K562 (cell line): ENCODE measurements around the gene MAP2K7. TPM values are rescaled to one million over a fixed set of nuclear protein-coding genes. Genes with fewer than 3 reads are reported as not detected.
A peak's percentile ranks its signal among the peaks of the same experiment; 100 is the strongest.

Experiments
- ATAC-seq: fragments of 200-7000 bp; cut with Tn5 transposase; 3 replicates; pipeline ENCODE4 v1.9.1; 2020; ENCODE audit warnings: moderate library complexity
- BruUV-seq: library from RNA; stranded (reverse); fragments of 400-500 nt; replicated peaks from 2 replicates; lab custom pipeline; 2021; lab: Mats Ljungman, UMichigan
- CTCF ChIA-PET: fragments of 300-600 bp; formaldehyde crosslinking; extraction: SDS; loops from one replicate; lab custom pipeline; 2021; ENCODE audit warnings: low intra/inter-chr PET ratio; lab: Yijun Ruan, JAX
- POLR2A ChIA-PET: fragments of 300-600, 350-650 bp; sonication (Branson Sonifier 250); formaldehyde crosslinking; extraction: SDS; loops from one replicate; lab custom pipeline; 2021; ENCODE audit warnings: antibody characterized with exemption, inconsistent platforms; lab: Yijun Ruan, JAX
- DNase-seq, 4 experiments: peaks; one replicate each; pipeline versions ENCODE4 v3.0.0 to v3.0.0-alpha.2; 2011 to 2018; ENCODE audit warnings: low spot score in 3 of 4, mixed read lengths in 3 of 4; ENCODE audit errors: extremely low read depth in 1 of 4
- FAIRE-seq: peaks from 2 replicates; lab custom pipeline; 2011; peaks lifted over from hg19 to GRCh38; lab: Jason Lieb, UNC
- H2AFZ ChIP-seq: 2 replicates; pipeline ENCODE4 v1.6.0; 2011; ENCODE audit warnings: low read depth, low read length, control low read depth, inconsistent platforms
- H3K27ac ChIP-seq: fragments of 200-600 bp; 3 replicates; pipeline ENCODE4 v1.8.0; 2011; ENCODE audit warnings: low read depth, mild to moderate bottlenecking, control low read depth, inconsistent platforms, low read length, moderate library complexity, mixed read lengths; ENCODE audit errors: extremely low read depth
- H3K27me3 ChIP-seq, 2 experiments: fragments of 300-600 bp in 1 of 2; 2 replicates in 1 of 2; 3 replicates in 1 of 2; pipeline versions ENCODE4 v1.6.0 to v1.8.0; 2011; ENCODE audit warnings: inconsistent platforms in 2 of 2, low read length in 2 of 2, mild to moderate bottlenecking in 1 of 2, mixed read lengths in 1 of 2, moderate library complexity in 1 of 2; ENCODE audit not compliant: control insufficient read depth in 2 of 2, insufficient read depth in 2 of 2
- H3K36me3 ChIP-seq: fragments of 300-600 bp; 3 replicates; pipeline ENCODE4 v1.8.0; 2011; ENCODE audit warnings: mild to moderate bottlenecking, low read length, inconsistent platforms; ENCODE audit not compliant: control insufficient read depth, insufficient read depth
- H3K4me1 ChIP-seq, 2 experiments: fragments of 200-600 bp in 1 of 2; replicated peaks in 1 of 2; 2 replicates in 1 of 2; 3 replicates in 1 of 2; pipeline versions ENCODE4 v1.5.1 to v1.8.0; 2011; ENCODE audit warnings: inconsistent platforms in 2 of 2, low read length in 2 of 2, mild to moderate bottlenecking in 1 of 2, mixed read lengths in 1 of 2, moderate library complexity in 1 of 2; ENCODE audit not compliant: control insufficient read depth in 2 of 2, insufficient read depth in 2 of 2
- H3K4me2 ChIP-seq: 2 replicates; pipeline ENCODE4 v1.6.1; 2011; ENCODE audit warnings: low read length, control low read depth, inconsistent platforms, mixed read lengths; ENCODE audit not compliant: insufficient read depth
- H3K4me3 ChIP-seq: fragments of 200-600 bp; sonication (generic), shearing (Covaris generic); 2 replicates; pipeline ENCODE4 v1.5.1; 2016; ENCODE audit warnings: control low read depth, inconsistent platforms
- H3K79me2 ChIP-seq: fragments of 200-600 bp; 3 replicates; pipeline ENCODE4 v1.8.0; 2011; ENCODE audit warnings: low read length, inconsistent platforms; ENCODE audit not compliant: control insufficient read depth, insufficient read depth
- H3K9ac ChIP-seq, 2 experiments: 2 replicates each; pipeline versions ENCODE4 v1.6.0 to v1.6.1; 2011; ENCODE audit warnings: low read depth in 2 of 2, low read length in 2 of 2, control low read depth in 1 of 2, inconsistent platforms in 1 of 2, mild to moderate bottlenecking in 1 of 2, mixed read lengths in 1 of 2; ENCODE audit not compliant: insufficient read depth in 1 of 2
- H3K9me1 ChIP-seq: one replicate; pipeline ENCODE4 v1.6.0; 2011; ENCODE audit warnings: inconsistent platforms, mild to moderate bottlenecking, low read length, moderate library complexity; ENCODE audit not compliant: control insufficient read depth, insufficient read depth
- H3K9me3 ChIP-seq: replicated peaks from 2 replicates; pipeline ENCODE4 v1.5.1; 2011; ENCODE audit warnings: low read depth, low read length, inconsistent platforms; ENCODE audit not compliant: control insufficient read depth, insufficient read depth
- H4K20me1 ChIP-seq: replicated peaks from 2 replicates; pipeline ENCODE4 v1.6.1; 2011; ENCODE audit warnings: low read length, inconsistent platforms, mixed read lengths; ENCODE audit not compliant: control insufficient read depth, insufficient read depth
- BCL6 ChIP-seq: fragments of 250-450 bp; sonication (Bioruptor Pico); IDR thresholded peaks from 2 replicates; pipeline ENCODE4 v1.4.0; 2020
- BRD9 ChIP-seq: fragments of 450-650 bp; IDR thresholded peaks from 2 replicates; pipeline ENCODE4 v1.6.1; 2018; ENCODE audit warnings: low read depth; ENCODE audit not compliant: partially characterized antibody
- EGR1 ChIP-seq: fragments of 450-650 bp; conservative IDR thresholded peaks from 2 replicates; pipeline ENCODE4 v1.6.1; 2017; ENCODE audit warnings: mild to moderate bottlenecking
- EP400 ChIP-seq: fragments of 450-650 bp; IDR thresholded peaks from 2 replicates; pipeline ENCODE4 v1.6.1; 2017; ENCODE audit warnings: antibody characterized with exemption, mild to moderate bottlenecking, moderate library complexity
- ETS1 ChIP-seq: conservative IDR thresholded peaks from 2 replicates; pipeline ENCODE4 v1.6.1; 2011; ENCODE audit warnings: low read depth, mild to moderate bottlenecking, low read length; ENCODE audit not compliant: control insufficient read depth
- HIVEP1 ChIP-seq: fragments of 250-450 bp; sonication (Bioruptor Pico); IDR thresholded peaks from 2 replicates; pipeline ENCODE4 v1.4.0; 2020; ENCODE audit warnings: mild to moderate bottlenecking
- NFXL1 ChIP-seq: fragments of 450-650 bp; formaldehyde crosslinking; IDR thresholded peaks from 2 replicates; pipeline ENCODE4 v1.4.0; 2021; ENCODE audit warnings: mild to moderate bottlenecking
- PCBP2 ChIP-seq: fragments of 200-400 bp; formaldehyde crosslinking; IDR thresholded peaks from 2 replicates; pipeline ENCODE4 v1.6.1; 2018; ENCODE audit warnings: low read length, low read depth, mild to moderate bottlenecking, moderate library complexity; ENCODE audit not compliant: poor library complexity, severe bottlenecking
- PKNOX1 ChIP-seq: fragments of 450-650 bp; IDR thresholded peaks from 2 replicates; pipeline ENCODE4 v1.6.1; 2016
- POLR2H ChIP-seq: IDR thresholded peaks from 2 replicates; pipeline ENCODE4 v1.6.1; 2016; ENCODE audit warnings: missing genetic modification characterization, low read depth, mild to moderate bottlenecking, control low read depth, missing compliant biosample characterization, moderate library complexity
- POLR3A ChIP-seq: IDR thresholded peaks from 2 replicates; pipeline ENCODE4 v1.6.1; 2011; ENCODE audit warnings: borderline replicate concordance, mild to moderate bottlenecking, moderate library complexity; ENCODE audit not compliant: insufficient read length, insufficient read depth; ENCODE audit errors: extremely low read depth
- PRPF4 ChIP-seq: fragments of 200-400 bp; formaldehyde crosslinking; IDR thresholded peaks from one replicate; pipeline ENCODE4 v1.6.1; 2017; ENCODE audit warnings: low read length, low read depth, mild to moderate bottlenecking; ENCODE audit not compliant: insufficient read depth, poor library complexity, severe bottlenecking
- SLC30A9 ChIP-seq: fragments of 250-450 bp; sonication (Bioruptor Pico); IDR thresholded peaks from 2 replicates; pipeline ENCODE4 v1.8.0; 2022; ENCODE audit warnings: mild to moderate bottlenecking, moderate library complexity
- SMAD3 ChIP-seq: fragments of 450-650 bp; formaldehyde crosslinking; conservative IDR thresholded peaks from 2 replicates; pipeline ENCODE4 v1.4.0; 2020; ENCODE audit warnings: mild to moderate bottlenecking
- SMAD4 ChIP-seq: fragments of 250-450 bp; sonication (Bioruptor Pico); conservative IDR thresholded peaks from 2 replicates; pipeline ENCODE4 v1.8.0; 2021; ENCODE audit warnings: inconsistent platforms, mild to moderate bottlenecking, moderate library complexity
- TCF7L2 ChIP-seq: fragments of 150-350 bp; IDR thresholded peaks from 2 replicates; pipeline ENCODE4 v1.6.1; 2016; ENCODE audit warnings: low read depth, mild to moderate bottlenecking, low read length, moderate library complexity
- TFAM ChIP-seq: fragments of 250-450 bp; sonication (Bioruptor Pico); conservative IDR thresholded peaks from 2 replicates; pipeline ENCODE4 v1.5.0; 2021; ENCODE audit warnings: mild to moderate bottlenecking, moderate library complexity
- ZNF436 ChIP-seq: fragments of 250-450, 450-650 bp; sonication (Bioruptor Pico); formaldehyde crosslinking; IDR thresholded peaks from 2 replicates; pipeline ENCODE4 v1.7.0; 2020; ENCODE audit warnings: mild to moderate bottlenecking
- WGBS: fragments of 100-300 bp; shearing (Covaris generic); methylation state at CpG from one replicate; pipeline ENCODE4 v1.1.6; 2016; ENCODE audit warnings: low coverage, mixed read lengths; ENCODE audit not compliant: insufficient coverage; ENCODE audit errors: missing lambda C conversion rate; 5-methylcytosine and 5-hydroxymethylcytosine counted together
- in situ Hi-C: fragments of 300-500 bp; cut with MboI; formaldehyde crosslinking; loops from 4 replicates; pipeline ENCODE4 v1.15.0; 2018; ENCODE audit warnings: inconsistent platforms, mixed read lengths
- intact Hi-C: fragments of 100-400 bp; cut with micrococcal nuclease; formaldehyde crosslinking; loops from 2 replicates; pipeline ENCODE4 v1.14.2; 2022
- polyA plus RNA-seq, 8 experiments: library from polyadenylated mRNA; depleted of rRNA in 4 of 8; stranded (reverse) in 5 of 8; unstranded in 3 of 8; fragments of >200 nt; fragmentation: Nextera tagmentation in 2 of 8; fragmentation: Illumina TruSeq in 1 of 8; extraction: Ambion mirVana in 2 of 8; extraction: Trizol in 1 of 8; gene quantifications; 2 replicates each; pipeline versions ENCODE4 v1.2.1 to v1.2.3, GENCODE V29; 2011 to 2014; ENCODE audit warnings: inconsistent platforms in 1 of 8, missing spikeins in 1 of 8
- total RNA-seq, 7 experiments: library from RNA; depleted of rRNA in 6 of 7; stranded (reverse); fragments of >200 nt in 6 of 7; fragmentation: Illumina TruSeq in 2 of 7; extraction: Trizol in 2 of 7; gene quantifications; 2 replicates each; pipeline versions ENCODE4 v1.2.1 to v1.2.3, GENCODE V29; 2011 to 2021; ENCODE audit warnings: low replicate concordance in 1 of 7
- TF ChIP-seq, protein P1 (sequence below): fragments of 250-450 bp; sonication (Bioruptor Pico); IDR thresholded peaks from 2 replicates; pipeline ENCODE4 v1.8.0; 2022; ENCODE audit warnings: inconsistent platforms

Gene MAP2K7
- total and polyA plus RNA-seq, 9 of the 15 experiments (the other 6 are each of a cell fraction or from before 2014, with no cell fraction given), result 0.51 to 45.8 (median 14.1) TPM

GRCh38 chr19:7856109-7856591 is 47.5 kb upstream of the MAP2K7 start:
- CTCF ChIA-PET, result no interaction called here
- Histone ChIP-seq H3K9me3 (no peaks in the 10 kb centered on the region), H3K4me1 (peaks cover 20 to 78% of the 10 kb centered on the region in 2 experiments), H3K4me2 (no peak overlapping the region), H3K9me1 (peaks cover 6% of the 10 kb centered on the region), H3K9ac (peak overlapping the region in 1 of 2 experiments; percentile 69; a peak in 2 of 4 replicates), H3K27ac (no peak overlapping the region), H3K4me3 (no peak overlapping the region), H3K27me3 (peaks cover 0 to 10% of the 10 kb centered on the region in 2 experiments; a peak in 2 of 5 replicates), H3K36me3 (no peaks in the 10 kb centered on the region), H3K79me2 (no peaks in the 10 kb centered on the region), H2AFZ (peak overlapping the region; percentile 34), H4K20me1 (peaks cover 7% of the 10 kb centered on the region; the same call in 1 of the 2 replicates)
- POLR2A ChIA-PET, result interaction anchor here (0.5 kb wide), 1 partner anchor 135 kb away, joined by 3 read pairs; no protein-coding TSS in a partner anchor
- DNase-seq (no peak), FAIRE-seq (no peak), ATAC-seq (no peak)
- no TSS peak for BruUV-seq
- intact Hi-C loops, result no loop called here
- WGBS, result 29% methylated on average over 12 of the region's 16 CpGs
- in situ Hi-C loops, result no loop called here
- TF ChIP-seq BCL6 (CRISPR knock-in tag) (no peak), PKNOX1 (peak; percentile 34; the same call in 1 of the 2 replicates), EP400 (no peak), PRPF4 (no peak), TCF7L2 (no peak), EGR1 (0 out of 2 replicates have a peak, but pooled peaks have one; percentile 10), PCBP2 (no peak), ZNF436 (CRISPR knock-in tag) (no peak), NFXL1 (CRISPR knock-in tag) (no peak), HIVEP1 (CRISPR knock-in tag) (no peak), SMAD4 (no peak), POLR3A (no peak), TFAM (CRISPR knock-in tag) (no peak), SMAD3 (no peak), ETS1 (no peak), SLC30A9 (CRISPR knock-in tag) (no peak), POLR2H (tag) (no peak), BRD9 (no peak)
- TF ChIP-seq, protein P1, sequence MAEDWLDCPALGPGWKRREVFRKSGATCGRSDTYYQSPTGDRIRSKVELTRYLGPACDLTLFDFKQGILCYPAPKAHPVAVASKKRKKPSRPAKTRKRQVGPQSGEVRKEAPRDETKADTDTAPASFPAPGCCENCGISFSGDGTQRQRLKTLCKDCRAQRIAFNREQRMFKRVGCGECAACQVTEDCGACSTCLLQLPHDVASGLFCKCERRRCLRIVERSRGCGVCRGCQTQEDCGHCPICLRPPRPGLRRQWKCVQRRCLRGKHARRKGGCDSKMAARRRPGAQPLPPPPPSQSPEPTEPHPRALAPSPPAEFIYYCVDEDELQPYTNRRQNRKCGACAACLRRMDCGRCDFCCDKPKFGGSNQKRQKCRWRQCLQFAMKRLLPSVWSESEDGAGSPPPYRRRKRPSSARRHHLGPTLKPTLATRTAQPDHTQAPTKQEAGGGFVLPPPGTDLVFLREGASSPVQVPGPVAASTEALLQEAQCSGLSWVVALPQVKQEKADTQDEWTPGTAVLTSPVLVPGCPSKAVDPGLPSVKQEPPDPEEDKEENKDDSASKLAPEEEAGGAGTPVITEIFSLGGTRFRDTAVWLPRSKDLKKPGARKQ (CRISPR knock-in tag), result no peak
